Stimulated activated CD4-positive, alpha-beta T cell treated with anti-CD3 and anti-CD28 coated beads, Interleukin-12 subunit alpha, Interleukin-12 subunit beta, amount 100 ng/mL, for 24 hours (primary cell): ENCODE measurements around the gene GRAP2.

Experiments used
- DNase-seq, 2 experiments: peaks; one replicate each; pipeline ENCODE4 v3.0.0-alpha.2; 2020; ENCODE audit warnings: low read depth in 2 of 2

Gene GRAP2

DNA sequence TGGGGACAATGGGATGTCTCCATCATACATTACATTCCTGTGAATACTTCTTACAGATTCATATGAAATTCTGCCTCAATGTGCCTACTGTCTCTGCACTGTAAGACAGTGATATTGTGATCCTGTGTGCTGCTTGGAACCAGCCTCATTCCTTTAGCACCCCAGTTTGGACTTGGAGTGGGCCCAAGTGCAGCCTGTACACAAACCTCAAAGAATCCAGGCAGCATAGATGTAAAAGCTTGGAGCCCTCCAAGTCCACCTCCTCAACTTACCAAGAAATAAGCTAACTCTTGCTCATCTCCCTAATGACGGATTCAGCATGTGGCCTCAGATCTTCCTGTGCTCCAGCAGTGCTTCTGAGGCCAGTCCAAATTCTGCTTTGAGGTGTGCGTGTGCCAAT, 24.4 kb downstream of the GRAP2 start:
- DNase-seq: no peak

DNA sequence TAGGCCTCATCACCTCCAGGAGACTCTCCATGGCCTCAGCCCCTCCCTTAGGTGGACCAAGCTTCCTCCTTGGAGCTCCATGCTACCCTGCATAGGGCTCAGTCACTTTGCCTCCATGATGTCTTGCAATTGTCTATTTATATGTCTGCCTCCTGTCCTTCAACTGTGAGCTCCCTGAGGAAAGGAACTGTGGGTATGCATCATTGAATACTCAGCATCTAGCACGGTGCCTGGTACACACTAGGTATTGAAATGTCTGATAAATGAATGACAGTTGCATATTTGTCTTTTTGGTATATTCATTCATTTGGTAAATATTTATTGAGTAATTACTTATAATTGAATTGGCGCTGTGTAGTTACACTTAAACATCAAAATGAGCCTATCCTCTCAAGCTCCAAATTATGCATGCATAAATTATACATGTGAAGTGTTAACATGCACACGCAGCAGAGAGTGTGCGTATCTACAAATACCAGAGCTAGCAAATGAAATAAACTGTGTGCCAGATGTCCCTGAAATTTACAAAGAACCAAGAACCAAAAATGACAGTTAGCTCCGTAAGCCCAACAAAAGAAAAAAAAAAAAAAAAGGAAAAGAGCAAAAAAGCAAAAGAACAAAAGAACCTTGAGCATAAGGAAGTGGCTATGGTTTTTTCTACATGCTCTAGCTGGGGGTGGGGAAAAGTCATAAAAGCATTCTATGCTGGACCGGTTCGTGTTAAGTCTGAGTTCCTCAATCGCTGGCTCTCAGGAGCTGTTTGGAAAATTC, 25.2 kb downstream of the GRAP2 start:
- no peak for DNase-seq

DNA sequence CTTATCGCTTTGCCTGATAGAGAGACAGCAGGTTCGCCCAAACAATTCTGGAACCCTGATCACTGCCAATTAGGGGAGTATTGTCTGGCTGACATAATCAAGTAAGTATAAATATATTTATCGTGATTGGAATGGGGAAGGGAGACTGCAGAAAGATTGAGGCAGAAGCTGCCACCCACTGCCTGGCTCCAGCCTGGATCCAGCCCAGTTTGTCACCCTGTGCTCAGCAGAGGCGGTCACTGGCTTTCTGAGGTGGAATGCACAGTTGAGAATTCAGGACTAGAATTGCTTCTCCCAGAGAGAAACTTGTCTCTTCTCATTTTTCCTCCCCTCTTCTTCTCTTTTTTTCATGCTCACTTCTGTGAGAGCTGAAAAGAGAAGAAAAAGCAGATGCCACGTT, 25.9 kb downstream of the GRAP2 start:
- DNase-seq: no peak

DNA sequence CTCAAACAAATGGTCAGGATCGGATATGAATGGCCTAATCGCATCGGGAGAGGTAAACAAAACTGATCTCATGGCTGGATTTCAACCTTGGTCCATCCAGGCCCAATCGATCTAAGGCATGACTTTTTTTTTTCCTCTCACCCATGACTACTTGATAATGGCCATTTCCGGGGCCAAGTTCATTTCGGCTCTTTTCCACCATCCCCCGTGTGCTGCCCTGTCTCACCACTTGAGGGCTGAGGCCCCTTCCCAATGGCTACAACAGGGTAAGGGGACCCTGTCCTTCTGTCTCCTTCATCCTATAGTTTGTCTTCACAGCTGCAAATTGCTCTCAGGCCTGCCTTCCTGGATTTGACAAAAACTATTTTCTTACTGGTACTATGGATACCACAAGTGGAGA, 26.7 kb downstream of the GRAP2 start:
- no peak for DNase-seq

DNA sequence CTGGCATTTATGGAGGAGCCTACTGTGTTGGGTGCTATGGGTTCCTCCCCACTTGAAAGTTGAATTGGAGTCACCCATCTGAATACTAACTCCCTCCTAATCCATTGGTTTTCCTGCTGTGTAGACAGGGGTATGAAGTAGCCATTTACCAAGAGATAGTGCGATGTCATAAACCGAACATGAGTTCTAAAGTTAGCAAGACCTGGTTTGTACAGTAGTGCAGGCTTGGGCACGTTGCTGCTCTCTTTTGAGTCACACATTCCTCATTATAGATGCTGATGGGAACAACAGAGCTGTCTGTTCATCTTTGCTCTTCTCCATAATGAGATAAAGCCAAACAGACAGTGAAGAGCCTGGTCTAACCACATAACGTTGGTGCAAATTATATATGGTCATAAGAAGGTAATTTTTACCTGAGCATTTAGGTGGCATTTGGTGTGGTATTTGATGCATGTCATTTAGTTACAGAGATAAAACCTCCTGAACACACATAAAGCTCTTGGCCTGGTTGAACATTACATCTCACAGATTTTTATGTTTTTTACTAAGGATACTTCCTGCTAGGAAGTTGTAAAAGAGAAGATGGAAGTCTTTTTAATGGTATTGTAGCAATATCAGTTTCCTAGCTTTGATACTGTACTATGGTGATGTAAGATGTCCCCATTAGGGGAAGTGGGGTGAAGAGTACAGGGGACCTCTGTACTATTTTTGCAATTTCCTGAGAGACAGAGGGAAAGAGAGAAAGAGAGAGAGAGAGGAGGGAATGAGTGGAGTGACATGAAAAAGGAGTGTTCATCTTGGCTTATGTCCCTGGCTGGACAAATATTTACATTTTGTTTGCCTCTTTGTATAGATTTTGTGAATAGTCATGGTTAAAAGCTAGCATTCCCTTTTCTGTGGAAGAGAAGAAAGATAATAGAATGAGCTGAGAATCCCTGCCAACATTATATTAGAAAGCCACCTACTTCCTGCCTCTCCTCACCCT, 27.9 kb downstream of the GRAP2 start:
- no peak for DNase-seq

DNA sequence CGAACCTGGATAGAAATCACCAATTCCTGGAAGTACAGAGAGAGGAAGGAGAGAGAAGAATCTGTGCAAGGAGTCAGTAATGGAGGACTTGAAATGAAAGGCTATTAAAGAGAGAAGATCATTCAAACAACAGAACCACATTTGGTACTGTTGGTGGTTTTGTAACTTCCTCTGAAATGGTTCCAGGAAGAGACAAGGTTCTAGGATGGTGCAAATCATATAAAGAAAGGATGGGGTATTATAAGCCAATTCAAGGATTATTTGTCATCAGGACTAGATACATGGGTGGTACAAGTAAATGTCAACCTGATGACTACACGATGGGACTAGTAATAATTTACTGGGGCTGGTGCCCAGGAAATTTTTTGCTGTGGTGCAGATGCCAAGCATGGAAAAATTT, 30.4 kb downstream of the GRAP2 start:
- no peak for DNase-seq

- DNase-seq: no peak
Measured at GRCh38 chr22:39932166-39932565, 31.3 kb downstream of the GRAP2 start.

DNA sequence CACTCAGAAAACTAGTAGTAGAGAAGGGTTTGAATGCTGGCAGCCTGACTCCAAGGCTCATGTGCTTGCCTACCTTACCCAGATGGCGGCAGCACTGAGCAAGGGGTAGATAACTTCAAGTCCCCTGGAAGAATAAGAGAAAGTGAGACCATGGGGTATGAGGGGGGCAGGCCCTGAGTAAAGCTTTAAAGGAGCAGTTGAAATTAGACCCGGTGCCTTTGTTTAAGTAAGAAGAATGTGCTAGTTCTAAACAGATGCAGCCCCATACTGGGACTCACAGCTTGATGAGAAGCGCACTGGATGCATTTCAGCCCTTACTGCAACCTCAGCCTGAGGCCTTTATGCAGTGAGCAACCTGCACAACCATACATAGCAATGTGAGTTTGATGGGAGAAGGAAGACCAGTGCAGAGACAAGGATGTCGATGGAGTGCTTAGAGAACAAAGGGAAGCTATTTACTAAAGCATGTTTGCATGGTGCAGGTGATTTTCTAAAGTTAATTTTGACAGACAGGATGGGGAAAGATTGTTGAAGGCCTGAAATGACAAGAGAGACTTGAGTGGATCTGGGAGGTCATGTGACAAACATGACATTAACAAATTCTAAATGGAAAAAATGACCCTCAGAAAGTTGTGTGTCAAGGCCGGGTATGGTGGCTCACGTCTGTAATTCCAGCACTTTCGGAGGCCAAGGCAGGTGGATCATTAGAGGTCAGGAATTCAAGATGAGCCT, 32.2 kb downstream of the GRAP2 start:
- DNase-seq: no peak

DNA sequence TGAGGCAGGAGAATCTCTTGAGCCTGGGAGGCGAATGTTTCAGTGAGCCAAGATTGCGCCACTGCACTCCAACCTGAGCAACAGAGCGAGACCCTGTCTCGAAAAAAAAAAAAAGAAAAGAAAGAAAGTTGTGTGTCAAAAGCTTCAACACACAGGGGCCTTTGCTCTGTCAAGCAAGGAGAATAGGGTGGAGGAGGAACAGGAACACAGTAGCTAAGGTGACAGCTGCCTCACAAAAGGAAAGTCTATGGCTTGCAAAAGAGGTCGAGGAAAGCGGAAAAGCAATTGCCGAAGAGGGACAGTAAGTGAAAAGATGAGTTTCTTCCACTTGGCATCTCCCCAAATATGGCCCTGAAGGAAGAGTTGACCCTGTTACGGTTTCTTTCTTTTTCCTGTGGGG, 32.9 kb downstream of the GRAP2 start:
- DNase-seq: no peak

DNA sequence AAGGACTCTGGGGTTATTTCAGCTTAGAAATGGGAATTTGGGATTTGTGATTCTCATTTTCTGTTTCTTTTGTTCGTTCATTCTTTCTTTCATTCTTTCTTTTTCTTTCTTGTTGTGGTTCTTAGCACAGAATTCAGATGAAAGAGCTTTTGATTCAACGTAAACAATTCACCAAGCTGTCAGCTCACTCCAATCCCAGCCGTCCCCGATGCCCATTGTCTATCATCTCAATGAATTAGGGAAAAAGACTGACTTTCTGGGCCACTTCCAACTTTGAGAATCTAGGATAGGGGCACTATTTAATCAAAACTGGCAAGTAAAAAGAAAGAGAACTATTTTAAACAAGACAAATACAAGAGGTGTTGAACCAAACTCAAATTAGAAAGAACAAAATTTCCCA, 34.2 kb downstream of the GRAP2 start:
- no peak for DNase-seq

- no peak for DNase-seq
Measured at GRCh38 chr22:39935612-39936011, 34.7 kb downstream of the GRAP2 start.

GRCh38 chr22:39936523-39937145, 35.8 kb downstream of the GRAP2 start:
- DNase-seq: no peak

DNA sequence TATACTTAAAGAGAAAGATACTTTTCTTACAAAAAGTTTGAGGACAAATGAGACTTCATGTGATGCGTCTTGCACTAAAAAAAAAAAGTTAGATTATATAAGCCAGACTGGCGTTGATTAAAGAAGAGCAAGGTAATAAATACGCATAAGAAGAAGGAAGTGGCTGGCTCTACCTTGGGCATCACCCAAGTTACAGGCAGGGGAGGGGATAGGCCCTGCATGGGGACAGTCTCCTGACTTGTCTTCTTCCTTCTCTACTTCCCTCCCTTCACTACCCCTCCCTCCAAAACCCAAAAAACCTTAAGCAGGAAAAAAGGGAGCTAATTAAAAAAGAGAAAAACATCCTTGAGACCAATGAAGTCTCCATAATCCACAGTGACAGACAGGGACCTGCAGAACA, 37.0 kb downstream of the GRAP2 start:
- DNase-seq: no peak

DNA sequence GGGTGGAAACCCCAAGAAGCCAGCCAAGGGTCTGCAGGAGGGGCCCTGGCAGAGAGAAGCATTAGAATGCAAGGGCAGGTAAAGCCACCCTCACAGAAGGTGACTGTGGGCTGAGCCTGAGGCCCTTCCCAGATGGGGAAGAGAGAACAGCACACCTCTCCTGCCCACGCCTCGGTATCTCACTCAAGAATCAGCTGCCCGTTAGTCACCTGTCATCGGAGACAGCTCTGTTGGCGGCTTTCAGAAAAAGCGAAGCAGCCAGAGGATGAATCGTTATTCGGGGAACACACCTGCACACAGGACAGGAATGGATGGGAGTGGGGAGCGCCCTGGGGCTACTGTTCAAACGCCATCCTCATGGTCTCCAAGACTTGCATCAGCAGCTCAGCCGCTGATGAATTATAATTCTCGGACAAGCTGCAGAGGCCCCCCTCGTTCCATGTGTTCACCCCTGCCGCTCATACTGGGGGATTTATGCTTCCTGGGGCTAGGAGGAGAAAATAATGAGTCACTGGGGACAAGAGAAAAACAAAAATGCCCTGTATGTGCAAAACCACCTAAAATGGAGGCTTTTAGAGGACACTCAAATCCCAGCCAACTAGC, 37.7 kb downstream of the GRAP2 start:
- peak in 1 of 2 experiments; percentile 48 for DNase-seq

DNA sequence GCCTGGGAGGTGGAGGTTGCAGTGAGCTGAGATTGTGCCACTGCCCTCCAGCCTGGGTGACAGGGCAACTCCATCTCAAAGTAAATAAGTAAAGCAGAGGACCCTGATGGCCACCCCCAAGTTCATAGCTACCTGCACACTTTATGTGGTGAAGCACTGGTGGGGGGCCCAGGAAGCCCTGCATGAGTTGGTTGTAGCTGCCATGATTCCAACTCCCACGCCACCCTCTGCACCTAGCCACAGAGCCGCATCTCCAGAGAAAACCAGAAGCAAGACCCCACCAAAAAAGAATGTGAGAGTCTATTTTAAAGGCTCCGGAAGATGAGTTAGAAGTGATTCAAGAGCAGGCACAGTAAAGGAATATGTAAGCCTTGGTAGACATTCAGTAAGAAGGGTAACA, 38.9 kb downstream of the GRAP2 start:
- no peak for DNase-seq

DNA sequence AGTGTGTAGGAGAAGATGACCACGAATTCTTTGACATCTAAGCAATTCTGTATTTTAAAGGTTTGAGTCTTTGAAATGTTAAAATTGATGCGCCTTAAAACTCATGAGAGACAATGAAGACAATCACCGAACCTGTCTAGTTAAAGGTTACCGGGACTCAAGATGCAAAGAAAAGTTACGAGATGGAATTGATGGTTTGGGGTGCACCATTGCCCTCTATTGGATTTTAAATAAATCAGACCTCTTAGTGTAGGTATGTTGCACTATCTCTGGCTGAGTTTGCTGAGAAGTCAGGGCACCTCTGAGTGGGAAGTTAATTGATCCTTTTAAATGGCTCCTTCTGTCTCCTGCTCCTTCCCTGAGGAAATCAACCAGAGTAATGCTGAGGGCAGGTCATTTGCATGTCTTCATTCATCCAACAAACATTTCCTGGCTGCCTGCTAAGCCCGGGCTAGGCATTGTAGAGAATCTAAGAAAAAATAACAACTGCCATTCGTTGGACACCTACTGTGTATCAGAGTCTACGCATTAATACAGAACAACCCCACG, 39.9 kb downstream of the GRAP2 start:
- DNase-seq: no peak

DNA sequence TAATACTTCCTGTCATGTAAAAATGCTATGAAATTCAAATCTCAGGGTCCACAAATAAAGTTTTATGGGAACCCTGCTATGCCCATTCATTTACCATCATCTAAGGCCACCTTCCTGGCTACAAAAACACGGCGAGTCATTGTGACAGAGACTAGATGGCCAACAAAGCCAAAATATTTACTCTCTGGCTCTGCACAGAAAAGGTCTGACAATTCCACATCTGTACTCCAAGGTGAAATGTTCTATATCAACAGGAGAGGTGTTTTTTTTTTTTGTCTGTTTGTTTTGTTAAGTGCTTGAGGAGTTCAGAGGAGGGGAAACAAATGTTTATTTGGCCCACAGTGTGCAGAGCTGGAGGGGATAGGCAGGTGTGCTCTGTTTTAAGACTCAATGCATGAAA, 40.7 kb downstream of the GRAP2 start:
- no peak for DNase-seq

GRCh38 chr22:39942439-39943230, 41.8 kb downstream of the GRAP2 start:
- no peak for DNase-seq

- no peak for DNase-seq
Measured at GRCh38 chr22:39943337-39943736, 42.5 kb downstream of the GRAP2 start.
